ENCODE measurements around the gene PCDH10. TPM values are rescaled to one million over a fixed set of nuclear protein-coding genes. Genes with fewer than 3 reads are reported as not detected.
A peak's percentile ranks its signal among the peaks of the same experiment; 100 is the strongest.

Gene PCDH10
- total and polyA plus RNA-seq, 10 donors: under 0.01 to 0.19 (median 0.06) TPM; not detected in 3

DNA sequence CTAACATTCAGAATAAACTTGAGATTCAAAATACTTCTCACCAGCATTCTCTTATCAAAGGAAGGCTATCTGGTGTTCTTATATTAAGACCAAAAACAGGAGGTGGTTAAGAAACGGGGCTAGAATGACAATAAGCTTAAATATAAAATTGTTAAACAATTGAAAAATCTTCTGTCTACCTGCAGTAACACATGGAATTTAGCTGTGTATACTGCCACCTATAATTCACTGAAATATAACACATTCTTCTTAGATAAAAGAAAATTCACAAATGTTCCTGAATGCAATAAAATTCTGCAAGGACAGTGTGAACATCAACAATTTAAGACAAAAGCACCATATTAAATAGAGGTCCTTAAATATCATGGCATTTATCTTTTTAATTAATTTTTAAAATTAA lies 11.5 kb upstream of the PCDH10 start:
- Histone ChIP-seq H3K36me3 (no peaks in the 10 kb centered on the region), H3K9me3 (no peaks in the 10 kb centered on the region), H3K27me3 (replicated peaks in 1 of 7) (no peaks in the 10 kb centered on the region), H3K4me1 (no peaks in the 10 kb centered on the region), H3K27ac (no peak overlapping the region), H3K4me3 (no peak overlapping the region)
- WGBS, 5 donors: 37 to 64% (median 48%) methylated on average over 1 of the region's 1 CpG
- TF ChIP-seq POLR2A (IDR thresholded peaks at IDR 0.05): no peak
- TF ChIP-seq POLR2AphosphoS5 (IDR thresholded peaks at IDR 0.05): no peak
- TF ChIP-seq, protein P1, sequence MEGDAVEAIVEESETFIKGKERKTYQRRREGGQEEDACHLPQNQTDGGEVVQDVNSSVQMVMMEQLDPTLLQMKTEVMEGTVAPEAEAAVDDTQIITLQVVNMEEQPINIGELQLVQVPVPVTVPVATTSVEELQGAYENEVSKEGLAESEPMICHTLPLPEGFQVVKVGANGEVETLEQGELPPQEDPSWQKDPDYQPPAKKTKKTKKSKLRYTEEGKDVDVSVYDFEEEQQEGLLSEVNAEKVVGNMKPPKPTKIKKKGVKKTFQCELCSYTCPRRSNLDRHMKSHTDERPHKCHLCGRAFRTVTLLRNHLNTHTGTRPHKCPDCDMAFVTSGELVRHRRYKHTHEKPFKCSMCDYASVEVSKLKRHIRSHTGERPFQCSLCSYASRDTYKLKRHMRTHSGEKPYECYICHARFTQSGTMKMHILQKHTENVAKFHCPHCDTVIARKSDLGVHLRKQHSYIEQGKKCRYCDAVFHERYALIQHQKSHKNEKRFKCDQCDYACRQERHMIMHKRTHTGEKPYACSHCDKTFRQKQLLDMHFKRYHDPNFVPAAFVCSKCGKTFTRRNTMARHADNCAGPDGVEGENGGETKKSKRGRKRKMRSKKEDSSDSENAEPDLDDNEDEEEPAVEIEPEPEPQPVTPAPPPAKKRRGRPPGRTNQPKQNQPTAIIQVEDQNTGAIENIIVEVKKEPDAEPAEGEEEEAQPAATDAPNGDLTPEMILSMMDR (IDR thresholded peaks at IDR 0.05 in 8 of 11, conservative IDR thresholded peaks at IDR 0.05 in 3 of 11): no peak
- DNase-seq: no peak
- intact Hi-C loops (cut with DNase I; ENCODE audit: low total_unique reads): no loop called here

- Histone ChIP-seq H3K4me1 (peaks cover 0 to 31% (median 27%) of the 10 kb centered on the region in 6 donors), H3K27me3 (replicated peaks in 1 of 7) (peaks cover 8 to 45% (median 36%) of the 10 kb centered on the region in 7 donors), H3K9me3 (no peaks in the 10 kb centered on the region), H3K4me3 (no peak overlapping the region), H3K27ac (no peak overlapping the region), H3K36me3 (no peaks in the 10 kb centered on the region)
- TF ChIP-seq, protein P1 (IDR thresholded peaks at IDR 0.05 in 8 of 11, conservative IDR thresholded peaks at IDR 0.05 in 3 of 11): no peak
- TF ChIP-seq POLR2A (IDR thresholded peaks at IDR 0.05) (no peak), POLR2AphosphoS5 (IDR thresholded peaks at IDR 0.05) (no peak)
- intact Hi-C loops (cut with DNase I; ENCODE audit: low total_unique reads): no loop called here
- 23 to 38% (median 34%) methylated on average over 3 of the region's 3 CpGs for WGBS, 5 donors
- no peak for DNase-seq
Measured at GRCh38 chr4:133143775-133144430, 5.2 kb upstream of the PCDH10 start.

DNA sequence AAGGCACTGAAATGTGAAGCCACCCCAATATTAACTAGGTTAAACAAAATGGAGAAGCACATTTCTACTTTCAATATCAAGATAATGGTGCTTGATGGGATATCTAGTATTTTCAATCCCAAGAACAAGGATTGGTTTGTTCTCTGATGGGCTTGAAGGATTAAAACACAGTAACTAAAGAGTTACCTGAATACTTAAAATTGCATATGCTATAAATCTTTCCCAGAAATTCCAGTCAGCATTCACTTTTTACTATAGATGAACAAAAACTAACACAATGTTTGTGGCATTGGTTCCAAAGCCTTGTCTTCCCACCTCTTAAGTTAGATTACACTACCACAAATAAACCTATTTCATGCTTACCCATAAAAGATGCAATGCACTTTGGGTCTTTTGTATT lies 3.9 kb upstream of the PCDH10 start:
- Histone ChIP-seq H3K27me3 (replicated peaks in 1 of 7) (peaks cover 8 to 58% (median 49%) of the 10 kb centered on the region in 7 donors), H3K4me3 (no peak overlapping the region), H3K36me3 (no peaks in the 10 kb centered on the region), H3K4me1 (peaks cover 3 to 45% (median 31%) of the 10 kb centered on the region in 6 donors), H3K9me3 (no peaks in the 10 kb centered on the region), H3K27ac (no peak overlapping the region)
- intact Hi-C loops (cut with DNase I; ENCODE audit: low total_unique reads): no loop called here
- DNase-seq: no peak
- TF ChIP-seq POLR2A (IDR thresholded peaks at IDR 0.05) (no peak), POLR2AphosphoS5 (IDR thresholded peaks at IDR 0.05) (no peak)
- TF ChIP-seq, protein P1 (IDR thresholded peaks at IDR 0.05 in 8 of 11, conservative IDR thresholded peaks at IDR 0.05 in 3 of 11): no peak

GRCh38 chr4:133145758-133146573 lies 3.1 kb upstream of the PCDH10 start:
- WGBS, 5 donors: 5 to 8% (median 6%) methylated on average over 10 of the region's 10 CpGs
- TF ChIP-seq, protein P1 (IDR thresholded peaks at IDR 0.05 in 8 of 11, conservative IDR thresholded peaks at IDR 0.05 in 3 of 11): no peak
- no peak for TF ChIP-seq POLR2AphosphoS5 (IDR thresholded peaks at IDR 0.05)
- no peak for TF ChIP-seq POLR2A (IDR thresholded peaks at IDR 0.05)
- Histone ChIP-seq H3K27ac (no peak overlapping the region), H3K4me1 (peaks cover 3 to 52% (median 34%) of the 10 kb centered on the region in 6 donors), H3K27me3 (replicated peaks in 1 of 7) (peaks cover 8 to 65% (median 56%) of the 10 kb centered on the region in 7 donors), H3K36me3 (no peaks in the 10 kb centered on the region), H3K4me3 (peak overlapping the region in 7 of 8 donors; percentile 11 to 67 (median 23)), H3K9me3 (no peaks in the 10 kb centered on the region)
- intact Hi-C loops (cut with DNase I; ENCODE audit: low total_unique reads): no loop called here
- DNase-seq: no peak

Measured in spleen (tissue), 11 donors.